Stimulated activated naive B cell treated with anti-CD40 and anti-IgM and Interleukin-4, amounts not matched to agents 10 μg/mL and 1 μg/mL and 100 μg/mL, for 72 hours (primary cell): ENCODE data around the gene NMNAT2.
"Not testable (repeated sequence)": the region's sequence is repeated elsewhere in the genome, so short reads cannot be mapped to it uniquely, and the experiment has no call there.

Experiments used
- ATAC-seq, 2 donors: fragments of 150-1000 bp; cut with Tn5 transposase; replicated peaks; 2 replicates each; pipeline ENCODE4 v1.10.0; 2021; ENCODE audit warnings: moderate library complexity in 1 of 2
- DNase-seq: peaks from one replicate; pipeline ENCODE4 v3.0.0; 2021
- H3K27ac Mint-ChIP-seq: one replicate; pipeline ENCODE4 v1.8.0; 2022; ENCODE audit warnings: mild to moderate bottlenecking, mixed read lengths
- H3K27me3 Mint-ChIP-seq, 2 donors: one replicate each; pipeline ENCODE4 v1.8.0; 2022; ENCODE audit warnings: mixed read lengths in 2 of 2
- H3K36me3 Mint-ChIP-seq, 2 donors: one replicate each; pipeline ENCODE4 v1.8.0; 2022; ENCODE audit warnings: mixed read lengths in 2 of 2, mild to moderate bottlenecking in 1 of 2
- H3K4me1 Mint-ChIP-seq, 2 donors: one replicate each; pipeline ENCODE4 v1.8.0; 2022; ENCODE audit warnings: mixed read lengths in 2 of 2, mild to moderate bottlenecking in 1 of 2
- H3K4me3 Mint-ChIP-seq, 2 donors: one replicate each; pipeline ENCODE4 v1.8.0; 2022; ENCODE audit warnings: mild to moderate bottlenecking in 2 of 2, mixed read lengths in 2 of 2, moderate library complexity in 1 of 2
- H3K9me3 Mint-ChIP-seq, 2 donors: one replicate each; pipeline ENCODE4 v1.8.0; 2022; ENCODE audit warnings: mixed read lengths in 2 of 2, mild to moderate bottlenecking in 1 of 2

The NMNAT2 gene

GRCh38 chr1:183248989-183249691, 169.0 kb downstream of the NMNAT2 start:
- no peak overlapping the region for H3K4me3 Mint-ChIP-seq
- H3K9me3 Mint-ChIP-seq, result peaks cover 0 to under 1% of the 10 kb centered on the region in 2 donors
- H3K36me3 Mint-ChIP-seq, result no peaks in the 10 kb centered on the region
- no peak for ATAC-seq
- H3K4me1 Mint-ChIP-seq, result no peaks in the 10 kb centered on the region
- DNase-seq, result no peak
- no peak overlapping the region for H3K27ac Mint-ChIP-seq
- H3K27me3 Mint-ChIP-seq, result peaks cover 26 to 44% of the 10 kb centered on the region in 2 donors

DNA sequence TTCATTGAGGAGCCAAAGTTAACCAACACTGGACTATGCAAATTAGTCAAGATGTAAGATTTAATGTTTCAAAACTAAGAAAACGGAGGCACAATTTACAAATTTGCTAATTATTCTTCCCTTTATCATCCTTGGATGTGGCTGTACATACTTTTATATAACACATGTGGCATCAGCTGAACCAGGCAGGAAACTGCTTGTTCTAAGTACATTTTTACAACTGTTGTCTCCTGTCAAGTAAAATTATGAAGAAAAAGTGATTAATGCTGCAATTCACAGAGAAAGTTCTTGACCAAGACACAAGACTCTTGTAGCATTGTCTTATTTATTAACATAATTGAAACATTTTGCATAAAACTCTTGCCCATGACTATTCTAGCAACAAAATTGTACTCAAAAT, 170.2 kb downstream of the NMNAT2 start:
- Mint-ChIP-seq H3K4me1 (no peaks in the 10 kb centered on the region), H3K36me3 (no peaks in the 10 kb centered on the region), H3K27ac (no peak overlapping the region), H3K27me3 (peaks cover 33 to 52% of the 10 kb centered on the region in 2 donors), H3K4me3 (no peak overlapping the region), H3K9me3 (no peaks in the 10 kb centered on the region)
- DNase-seq (no peak), ATAC-seq (no peak)

GRCh38 chr1:183247484-183247883, 170.7 kb downstream of the NMNAT2 start:
- ATAC-seq (no peak), DNase-seq (no peak)
- Mint-ChIP-seq H3K4me1 (no peaks in the 10 kb centered on the region), H3K27me3 (peaks cover 34 to 52% of the 10 kb centered on the region in 2 donors), H3K27ac (no peak overlapping the region), H3K36me3 (no peaks in the 10 kb centered on the region), H3K9me3 (no peaks in the 10 kb centered on the region), H3K4me3 (no peak overlapping the region)

- no peak for DNase-seq
- no peak for ATAC-seq
- Mint-ChIP-seq H3K27ac (no peak overlapping the region), H3K4me3 (no peak overlapping the region), H3K27me3 (peaks cover 34 to 54% of the 10 kb centered on the region in 2 donors), H3K36me3 (no peaks in the 10 kb centered on the region), H3K9me3 (no peaks in the 10 kb centered on the region), H3K4me1 (no peaks in the 10 kb centered on the region)
These were observed 171.1 kb downstream of the NMNAT2 start for GRCh38 chr1:183247066-183247465.

GRCh38 chr1:183246436-183246835, 171.7 kb downstream of the NMNAT2 start:
- H3K4me3 Mint-ChIP-seq, result no peak overlapping the region

DNA sequence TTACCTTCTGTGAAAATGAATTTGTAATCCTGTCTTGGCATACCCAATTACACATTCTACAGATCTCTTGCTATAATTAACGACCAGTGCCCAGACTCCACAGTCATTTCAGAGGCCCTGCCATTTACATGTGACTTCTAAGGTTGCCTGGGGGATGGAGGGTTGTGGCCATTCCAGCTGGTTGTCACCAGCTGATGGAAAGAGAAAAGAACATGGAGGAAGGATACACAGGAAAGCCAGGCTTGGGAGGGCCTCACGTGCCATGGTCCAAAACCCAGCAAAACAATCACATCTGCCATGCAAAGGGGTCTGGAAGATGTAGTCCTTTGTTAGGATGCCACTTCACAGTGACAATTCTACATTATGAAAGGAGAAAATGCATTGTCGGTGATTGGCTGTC, 172.8 kb downstream of the NMNAT2 start:
- H3K27me3 Mint-ChIP-seq, result peaks cover 31 to 44% of the 10 kb centered on the region in 2 donors
- no peaks in the 10 kb centered on the region for H3K9me3 Mint-ChIP-seq
- DNase-seq, result no peak
- H3K36me3 Mint-ChIP-seq, result no peaks in the 10 kb centered on the region
- no peak for ATAC-seq
- H3K27ac Mint-ChIP-seq, result no peak overlapping the region
- no peak overlapping the region for H3K4me3 Mint-ChIP-seq
- no peaks in the 10 kb centered on the region for H3K4me1 Mint-ChIP-seq

More at GRCh38 chr1:183246436-183246835, 171.7 kb downstream of the NMNAT2 start:
- Mint-ChIP-seq H3K27me3 (peaks cover 31 to 54% of the 10 kb centered on the region in 2 donors), H3K4me1 (no peaks in the 10 kb centered on the region), H3K27ac (no peak overlapping the region), H3K9me3 (no peaks in the 10 kb centered on the region), H3K36me3 (no peaks in the 10 kb centered on the region)
- ATAC-seq, result no peak
- no peak for DNase-seq

GRCh38 chr1:183244466-183244865, 173.7 kb downstream of the NMNAT2 start:
- Mint-ChIP-seq H3K9me3 (no peaks in the 10 kb centered on the region), H3K4me1 (no peaks in the 10 kb centered on the region), H3K36me3 (no peaks in the 10 kb centered on the region), H3K27ac (no peak overlapping the region), H3K4me3 (no peak overlapping the region), H3K27me3 (peaks cover 23 to 37% of the 10 kb centered on the region in 2 donors)
- no peak for DNase-seq
- no peak for ATAC-seq

DNA sequence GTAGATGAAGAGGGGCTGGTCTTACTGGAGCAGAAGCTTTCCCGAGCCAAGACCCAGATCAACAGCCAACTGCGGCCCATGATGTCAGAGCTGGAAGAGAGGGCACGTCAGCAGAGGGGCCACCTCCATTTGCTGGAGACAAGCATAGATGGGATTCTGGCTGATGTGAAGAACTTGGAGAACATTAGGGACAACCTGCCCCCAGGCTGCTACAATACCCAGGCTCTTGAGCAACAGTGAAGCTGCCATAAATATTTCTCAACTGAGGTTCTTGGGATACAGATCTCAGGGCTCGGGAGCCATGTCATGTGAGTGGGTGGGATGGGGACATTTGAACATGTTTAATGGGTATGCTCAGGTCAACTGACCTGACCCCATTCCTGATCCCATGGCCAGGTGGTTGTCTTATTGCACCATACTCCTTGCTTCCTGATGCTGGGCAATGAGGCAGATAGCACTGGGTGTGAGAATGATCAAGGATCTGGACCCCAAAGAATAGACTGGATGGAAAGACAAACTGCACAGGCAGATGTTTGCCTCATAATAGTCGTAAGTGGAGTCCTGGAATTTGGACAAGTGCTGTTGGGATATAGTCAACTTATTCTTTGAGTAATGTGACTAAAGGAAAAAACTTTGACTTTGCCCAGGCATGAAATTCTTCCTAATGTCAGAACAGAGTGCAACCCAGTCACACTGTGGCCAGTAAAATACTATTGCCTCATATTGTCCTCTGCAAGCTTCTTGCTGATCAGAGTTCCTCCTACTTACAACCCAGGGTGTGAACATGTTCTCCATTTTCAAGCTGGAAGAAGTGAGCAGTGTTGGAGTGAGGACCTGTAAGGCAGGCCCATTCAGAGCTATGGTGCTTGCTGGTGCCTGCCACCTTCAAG, 174.8 kb downstream of the NMNAT2 start:
- DNase-seq (no peak), ATAC-seq (no peak)
- H3K27me3 Mint-ChIP-seq, result peaks cover 15 to 37% of the 10 kb centered on the region in 2 donors
- H3K27ac Mint-ChIP-seq, result no peak overlapping the region
- no peaks in the 10 kb centered on the region for H3K9me3 Mint-ChIP-seq
- no peak overlapping the region for H3K4me3 Mint-ChIP-seq
- H3K36me3 Mint-ChIP-seq, result no peaks in the 10 kb centered on the region
- H3K4me1 Mint-ChIP-seq, result no peaks in the 10 kb centered on the region

GRCh38 chr1:183242556-183242955, 175.6 kb downstream of the NMNAT2 start:
- H3K27ac Mint-ChIP-seq, result no peak overlapping the region

DNA sequence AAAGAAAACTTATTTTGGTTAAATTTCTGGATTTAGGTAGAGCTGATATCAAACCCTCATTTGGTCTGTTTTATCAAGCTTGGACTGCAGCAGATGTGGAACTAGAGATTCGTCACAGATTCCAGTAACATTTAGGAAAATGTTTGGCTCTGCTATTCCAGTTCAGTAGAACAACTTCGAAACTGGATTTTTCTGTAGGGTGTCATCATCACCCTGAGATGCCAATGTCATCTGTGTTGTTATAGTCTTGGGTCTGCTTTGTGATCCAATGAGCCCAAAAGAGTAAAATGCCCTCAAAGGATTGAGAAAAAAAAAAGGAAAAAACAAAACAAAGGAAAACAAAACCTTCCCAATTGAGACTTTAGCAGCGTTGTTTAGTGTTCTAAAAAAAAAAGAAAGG, 176.7 kb downstream of the NMNAT2 start:
- Mint-ChIP-seq H3K27ac (no peak overlapping the region), H3K27me3 (peaks cover 14 to 28% of the 10 kb centered on the region in 2 donors), H3K4me1 (no peaks in the 10 kb centered on the region), H3K4me3 (no peak overlapping the region), H3K9me3 (no peaks in the 10 kb centered on the region), H3K36me3 (no peaks in the 10 kb centered on the region)
- ATAC-seq, result no peak
- no peak for DNase-seq

More at GRCh38 chr1:183242556-183242955, 175.6 kb downstream of the NMNAT2 start:
- H3K4me3 Mint-ChIP-seq, result no peak overlapping the region
- H3K9me3 Mint-ChIP-seq, result no peaks in the 10 kb centered on the region
- H3K36me3 Mint-ChIP-seq, result no peaks in the 10 kb centered on the region
- ATAC-seq (no peak), DNase-seq (no peak)
- peaks cover 14 to 37% of the 10 kb centered on the region in 2 donors for H3K27me3 Mint-ChIP-seq
- H3K4me1 Mint-ChIP-seq, result no peaks in the 10 kb centered on the region

DNA sequence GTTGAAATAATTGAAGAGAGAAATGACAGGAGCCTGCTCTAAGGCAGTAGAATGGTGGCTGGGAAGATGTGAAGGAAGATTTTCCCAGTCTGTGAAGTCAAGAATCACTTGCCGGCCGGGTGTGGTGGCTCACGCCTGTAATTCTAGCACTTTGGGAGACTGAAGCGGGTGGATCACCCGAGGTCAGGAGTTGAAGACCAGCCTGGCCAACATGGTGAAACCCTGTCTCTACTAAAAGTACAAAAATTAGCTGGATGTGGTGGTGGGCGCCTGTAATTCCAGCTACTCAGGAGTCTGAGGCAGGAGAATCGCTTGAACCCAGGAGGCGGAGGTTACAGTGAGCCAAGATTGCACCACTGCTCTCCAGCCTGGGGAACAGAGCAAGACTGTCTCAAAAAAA, 177.3 kb downstream of the NMNAT2 start:
- peaks cover 14 to 24% of the 10 kb centered on the region in 2 donors for H3K27me3 Mint-ChIP-seq
- not testable (repeated sequence) for ATAC-seq, H3K36me3 Mint-ChIP-seq, DNase-seq, H3K4me1 Mint-ChIP-seq, H3K4me3 Mint-ChIP-seq, H3K9me3 Mint-ChIP-seq, H3K27ac Mint-ChIP-seq

- no peak for DNase-seq
- Mint-ChIP-seq H3K9me3 (no peaks in the 10 kb centered on the region), H3K27me3 (peaks cover 12 to 21% of the 10 kb centered on the region in 2 donors), H3K4me3 (no peak overlapping the region), H3K4me1 (peaks cover under 1% of the 10 kb centered on the region in 2 donors), H3K27ac (no peak overlapping the region), H3K36me3 (no peaks in the 10 kb centered on the region)
- ATAC-seq, result no peak
These were observed 177.7 kb downstream of the NMNAT2 start for GRCh38 chr1:183240526-183240825.

- H3K9me3 Mint-ChIP-seq, result no peaks in the 10 kb centered on the region
- DNase-seq, result no peak
- H3K27ac Mint-ChIP-seq, result no peak overlapping the region
- no peak for ATAC-seq
- H3K27me3 Mint-ChIP-seq, result peaks cover 12 to 24% of the 10 kb centered on the region in 2 donors
- H3K36me3 Mint-ChIP-seq, result no peaks in the 10 kb centered on the region
- H3K4me3 Mint-ChIP-seq, result no peak overlapping the region
- H3K4me1 Mint-ChIP-seq, result peaks cover 4 to 6% of the 10 kb centered on the region in 2 donors
These were observed 178.2 kb downstream of the NMNAT2 start for GRCh38 chr1:183239793-183240525.

GRCh38 chr1:183239220-183239742, 178.9 kb downstream of the NMNAT2 start:
- H3K4me3 Mint-ChIP-seq, result no peak overlapping the region
- no peak overlapping the region for H3K27ac Mint-ChIP-seq
- H3K4me1 Mint-ChIP-seq, result peaks cover 6 to 8% of the 10 kb centered on the region in 2 donors
- DNase-seq (no peak), ATAC-seq (no peak)
- no peaks in the 10 kb centered on the region for H3K9me3 Mint-ChIP-seq
- no peaks in the 10 kb centered on the region for H3K36me3 Mint-ChIP-seq
- peaks cover 12 to 27% of the 10 kb centered on the region in 2 donors for H3K27me3 Mint-ChIP-seq
